Measurements from ENCODE around the gene ICA1.

ICA1 gene

DNA sequence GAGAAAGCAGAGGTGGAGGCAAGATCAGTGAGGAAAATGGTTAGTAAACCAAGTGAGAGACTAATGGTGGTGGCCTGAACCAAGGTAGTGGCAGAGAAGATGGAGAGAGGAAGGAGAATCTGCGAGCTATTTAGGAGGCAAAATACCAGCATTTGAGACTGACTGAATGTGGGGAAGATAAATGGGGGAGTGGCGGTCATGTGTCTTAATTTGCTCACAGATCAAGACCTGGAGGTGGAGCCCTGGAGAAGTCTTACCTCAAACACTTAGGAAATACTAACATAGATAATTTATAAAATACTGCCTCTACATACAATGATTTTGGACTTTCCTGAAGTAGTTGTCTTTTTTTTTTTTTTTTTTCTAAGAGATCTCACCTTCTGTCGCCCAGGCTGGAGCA lies 34.7 kb downstream of the ICA1 start (continued):
- TF ChIP-seq, protein P1, sequence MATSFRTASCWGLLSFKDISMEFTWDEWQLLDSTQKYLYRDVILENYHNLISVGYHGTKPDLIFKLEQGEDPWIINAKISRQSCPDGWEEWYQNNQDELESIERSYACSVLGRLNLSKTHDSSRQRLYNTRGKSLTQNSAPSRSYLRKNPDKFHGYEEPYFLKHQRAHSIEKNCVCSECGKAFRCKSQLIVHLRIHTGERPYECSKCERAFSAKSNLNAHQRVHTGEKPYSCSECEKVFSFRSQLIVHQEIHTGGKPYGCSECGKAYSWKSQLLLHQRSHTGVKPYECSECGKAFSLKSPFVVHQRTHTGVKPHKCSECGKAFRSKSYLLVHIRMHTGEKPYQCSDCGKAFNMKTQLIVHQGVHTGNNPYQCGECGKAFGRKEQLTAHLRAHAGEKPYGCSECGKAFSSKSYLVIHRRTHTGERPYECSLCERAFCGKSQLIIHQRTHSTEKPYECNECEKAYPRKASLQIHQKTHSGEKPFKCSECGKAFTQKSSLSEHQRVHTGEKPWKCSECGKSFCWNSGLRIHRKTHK (tag by site-specific recombination; IDR thresholded peaks at IDR 0.05) = no peak
- TF ChIP-seq HOXA7 (CRISPR knock-in tag; IDR thresholded peaks at IDR 0.05; ENCODE audit: borderline replicate concordance) (no peak), ZNF776 (tag by site-specific recombination; IDR thresholded peaks at IDR 0.05; ENCODE audit: borderline replicate concordance) (no peak), ZNF623 (tag by site-specific recombination; IDR thresholded peaks at IDR 0.05) (no peak), GLIS1 (tag by site-specific recombination; IDR thresholded peaks at IDR 0.05) (no peak), ZNF544 (tag by site-specific recombination; IDR thresholded peaks at IDR 0.05) (no peak), ZNF394 (tag by site-specific recombination; IDR thresholded peaks at IDR 0.05; ENCODE audit: borderline replicate concordance) (no peak), ZNF324 (tag by site-specific recombination; IDR thresholded peaks at IDR 0.05) (no peak)
- TF ChIP-seq, protein P2, sequence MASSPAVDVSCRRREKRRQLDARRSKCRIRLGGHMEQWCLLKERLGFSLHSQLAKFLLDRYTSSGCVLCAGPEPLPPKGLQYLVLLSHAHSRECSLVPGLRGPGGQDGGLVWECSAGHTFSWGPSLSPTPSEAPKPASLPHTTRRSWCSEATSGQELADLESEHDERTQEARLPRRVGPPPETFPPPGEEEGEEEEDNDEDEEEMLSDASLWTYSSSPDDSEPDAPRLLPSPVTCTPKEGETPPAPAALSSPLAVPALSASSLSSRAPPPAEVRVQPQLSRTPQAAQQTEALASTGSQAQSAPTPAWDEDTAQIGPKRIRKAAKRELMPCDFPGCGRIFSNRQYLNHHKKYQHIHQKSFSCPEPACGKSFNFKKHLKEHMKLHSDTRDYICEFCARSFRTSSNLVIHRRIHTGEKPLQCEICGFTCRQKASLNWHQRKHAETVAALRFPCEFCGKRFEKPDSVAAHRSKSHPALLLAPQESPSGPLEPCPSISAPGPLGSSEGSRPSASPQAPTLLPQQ (tag by site-specific recombination; IDR thresholded peaks at IDR 0.05) = no peak
- TF ChIP-seq, protein P3, sequence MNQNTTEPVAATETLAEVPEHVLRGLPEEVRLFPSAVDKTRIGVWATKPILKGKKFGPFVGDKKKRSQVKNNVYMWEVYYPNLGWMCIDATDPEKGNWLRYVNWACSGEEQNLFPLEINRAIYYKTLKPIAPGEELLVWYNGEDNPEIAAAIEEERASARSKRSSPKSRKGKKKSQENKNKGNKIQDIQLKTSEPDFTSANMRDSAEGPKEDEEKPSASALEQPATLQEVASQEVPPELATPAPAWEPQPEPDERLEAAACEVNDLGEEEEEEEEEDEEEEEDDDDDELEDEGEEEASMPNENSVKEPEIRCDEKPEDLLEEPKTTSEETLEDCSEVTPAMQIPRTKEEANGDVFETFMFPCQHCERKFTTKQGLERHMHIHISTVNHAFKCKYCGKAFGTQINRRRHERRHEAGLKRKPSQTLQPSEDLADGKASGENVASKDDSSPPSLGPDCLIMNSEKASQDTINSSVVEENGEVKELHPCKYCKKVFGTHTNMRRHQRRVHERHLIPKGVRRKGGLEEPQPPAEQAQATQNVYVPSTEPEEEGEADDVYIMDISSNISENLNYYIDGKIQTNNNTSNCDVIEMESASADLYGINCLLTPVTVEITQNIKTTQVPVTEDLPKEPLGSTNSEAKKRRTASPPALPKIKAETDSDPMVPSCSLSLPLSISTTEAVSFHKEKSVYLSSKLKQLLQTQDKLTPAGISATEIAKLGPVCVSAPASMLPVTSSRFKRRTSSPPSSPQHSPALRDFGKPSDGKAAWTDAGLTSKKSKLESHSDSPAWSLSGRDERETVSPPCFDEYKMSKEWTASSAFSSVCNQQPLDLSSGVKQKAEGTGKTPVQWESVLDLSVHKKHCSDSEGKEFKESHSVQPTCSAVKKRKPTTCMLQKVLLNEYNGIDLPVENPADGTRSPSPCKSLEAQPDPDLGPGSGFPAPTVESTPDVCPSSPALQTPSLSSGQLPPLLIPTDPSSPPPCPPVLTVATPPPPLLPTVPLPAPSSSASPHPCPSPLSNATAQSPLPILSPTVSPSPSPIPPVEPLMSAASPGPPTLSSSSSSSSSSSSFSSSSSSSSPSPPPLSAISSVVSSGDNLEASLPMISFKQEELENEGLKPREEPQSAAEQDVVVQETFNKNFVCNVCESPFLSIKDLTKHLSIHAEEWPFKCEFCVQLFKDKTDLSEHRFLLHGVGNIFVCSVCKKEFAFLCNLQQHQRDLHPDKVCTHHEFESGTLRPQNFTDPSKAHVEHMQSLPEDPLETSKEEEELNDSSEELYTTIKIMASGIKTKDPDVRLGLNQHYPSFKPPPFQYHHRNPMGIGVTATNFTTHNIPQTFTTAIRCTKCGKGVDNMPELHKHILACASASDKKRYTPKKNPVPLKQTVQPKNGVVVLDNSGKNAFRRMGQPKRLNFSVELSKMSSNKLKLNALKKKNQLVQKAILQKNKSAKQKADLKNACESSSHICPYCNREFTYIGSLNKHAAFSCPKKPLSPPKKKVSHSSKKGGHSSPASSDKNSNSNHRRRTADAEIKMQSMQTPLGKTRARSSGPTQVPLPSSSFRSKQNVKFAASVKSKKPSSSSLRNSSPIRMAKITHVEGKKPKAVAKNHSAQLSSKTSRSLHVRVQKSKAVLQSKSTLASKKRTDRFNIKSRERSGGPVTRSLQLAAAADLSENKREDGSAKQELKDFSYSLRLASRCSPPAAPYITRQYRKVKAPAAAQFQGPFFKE (tag by site-specific recombination; IDR thresholded peaks at IDR 0.05; ENCODE audit: borderline replicate concordance) = no peak

DNA sequence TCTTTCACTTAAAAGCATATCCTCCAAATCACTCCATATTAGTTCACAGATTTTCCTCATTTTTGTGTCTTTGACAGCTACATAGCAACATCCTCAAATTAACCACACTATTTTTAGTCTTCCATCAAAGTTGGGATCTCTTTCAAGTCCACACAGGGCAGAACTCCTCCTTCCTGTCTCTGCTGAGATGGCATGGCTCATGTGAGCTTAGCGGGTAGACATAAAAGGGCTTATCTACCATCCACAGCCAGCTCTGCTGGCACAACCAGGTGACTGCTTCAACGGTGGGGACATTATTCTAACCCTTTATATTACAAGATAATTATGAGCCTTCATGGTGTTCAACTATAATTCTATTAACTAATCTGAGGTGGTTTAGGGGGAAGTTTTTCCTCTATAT lies 35.5 kb downstream of the ICA1 start:
- Histone ChIP-seq H3K36me3 (ENCODE audit: control insufficient read depth in 2 of 2, insufficient read depth in 1 of 2, low read length in 2 of 2) (no peaks in the 10 kb centered on the region; a peak in 1 of 3 replicates), H3K4me1 (ENCODE audit: control insufficient read depth, insufficient read depth, low read length) (no peaks in the 10 kb centered on the region), H3K4me3 (ENCODE audit: low read depth, low read length) (no peak overlapping the region), H3K9me3 (ENCODE audit: control insufficient read depth, insufficient read depth, low read depth, low read length) (no peaks in the 10 kb centered on the region), H3K27ac (ENCODE audit: extremely low read depth, low read depth, low read length) (no peak overlapping the region)
- CTCF ChIA-PET = no interaction called here
- POLR2A ChIA-PET = no interaction called here
- TF ChIP-seq, protein P4, sequence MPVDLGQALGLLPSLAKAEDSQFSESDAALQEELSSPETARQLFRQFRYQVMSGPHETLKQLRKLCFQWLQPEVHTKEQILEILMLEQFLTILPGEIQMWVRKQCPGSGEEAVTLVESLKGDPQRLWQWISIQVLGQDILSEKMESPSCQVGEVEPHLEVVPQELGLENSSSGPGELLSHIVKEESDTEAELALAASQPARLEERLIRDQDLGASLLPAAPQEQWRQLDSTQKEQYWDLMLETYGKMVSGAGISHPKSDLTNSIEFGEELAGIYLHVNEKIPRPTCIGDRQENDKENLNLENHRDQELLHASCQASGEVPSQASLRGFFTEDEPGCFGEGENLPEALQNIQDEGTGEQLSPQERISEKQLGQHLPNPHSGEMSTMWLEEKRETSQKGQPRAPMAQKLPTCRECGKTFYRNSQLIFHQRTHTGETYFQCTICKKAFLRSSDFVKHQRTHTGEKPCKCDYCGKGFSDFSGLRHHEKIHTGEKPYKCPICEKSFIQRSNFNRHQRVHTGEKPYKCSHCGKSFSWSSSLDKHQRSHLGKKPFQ (tag by site-specific recombination; IDR thresholded peaks at IDR 0.05) = no peak
- no peak for TF ChIP-seq ZNF23 (tag by site-specific recombination; IDR thresholded peaks at IDR 0.05; ENCODE audit: borderline replicate concordance)
- TF ChIP-seq, protein P5, sequence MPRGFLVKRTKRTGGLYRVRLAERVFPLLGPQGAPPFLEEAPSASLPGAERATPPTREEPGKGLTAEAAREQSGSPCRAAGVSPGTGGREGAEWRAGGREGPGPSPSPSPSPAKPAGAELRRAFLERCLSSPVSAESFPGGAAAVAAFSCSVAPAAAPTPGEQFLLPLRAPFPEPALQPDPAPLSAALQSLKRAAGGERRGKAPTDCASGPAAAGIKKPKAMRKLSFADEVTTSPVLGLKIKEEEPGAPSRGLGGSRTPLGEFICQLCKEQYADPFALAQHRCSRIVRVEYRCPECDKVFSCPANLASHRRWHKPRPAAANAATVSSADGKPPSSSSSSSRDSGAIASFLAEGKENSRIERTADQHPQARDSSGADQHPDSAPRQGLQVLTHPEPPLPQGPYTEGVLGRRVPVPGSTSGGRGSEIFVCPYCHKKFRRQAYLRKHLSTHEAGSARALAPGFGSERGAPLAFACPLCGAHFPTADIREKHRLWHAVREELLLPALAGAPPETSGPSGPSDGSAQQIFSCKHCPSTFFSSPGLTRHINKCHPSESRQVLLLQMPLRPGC (tag by site-specific recombination; IDR thresholded peaks at IDR 0.05) = no peak

All from HEK293 (cell line).